HUES48 (cell line): ENCODE measurements around the gene PSMA5.
A peak's percentile ranks its signal among the peaks of the same experiment; 100 is the strongest.
"Not testable (repeated sequence)": the region's sequence is repeated elsewhere in the genome, so short reads cannot be mapped to it uniquely, and the experiment has no call there.

Experiments used
- H3K27ac ChIP-seq: one replicate; pipeline ENCODE4 v1.7.0; 2013; ENCODE audit warnings: low read depth, low read length, inconsistent platforms
- H3K27me3 ChIP-seq: 2 replicates; pipeline ENCODE4 v1.6.1; 2013; ENCODE audit warnings: mild to moderate bottlenecking, low read length; ENCODE audit not compliant: control insufficient read depth, insufficient read depth
- H3K36me3 ChIP-seq: 2 replicates; pipeline ENCODE4 v1.6.1; 2013; ENCODE audit warnings: low read length; ENCODE audit not compliant: control insufficient read depth, insufficient read depth
- H3K4me1 ChIP-seq: 2 replicates; pipeline ENCODE4 v1.6.1; 2013; ENCODE audit warnings: mild to moderate bottlenecking, low read length; ENCODE audit not compliant: control insufficient read depth, insufficient read depth
- H3K4me3 ChIP-seq: 2 replicates; pipeline ENCODE4 v1.5.1; 2013; ENCODE audit warnings: mild to moderate bottlenecking, low read depth, low read length
- H3K9ac ChIP-seq: 2 replicates; pipeline ENCODE4 v1.6.1; 2013; ENCODE audit warnings: mild to moderate bottlenecking, low read depth, low read length, moderate library complexity
- H3K9me3 ChIP-seq: 2 replicates; pipeline ENCODE4 v1.6.1; 2013; ENCODE audit warnings: low read length; ENCODE audit not compliant: control insufficient read depth, insufficient read depth

Gene PSMA5

GRCh38 chr1:109426281-109427170, at the start of gene PSMA5:
TSS of gene PSMA5 (minus strand) at chr1:109426448. CDS start at chr1:109426330, 118 bp downstream.
- Histone ChIP-seq H3K27me3 (no peaks in the 10 kb centered on the region), H3K36me3 (peaks cover 13% of the 10 kb centered on the region), H3K9me3 (no peaks in the 10 kb centered on the region), H3K4me1 (peaks cover 10% of the 10 kb centered on the region; the same call in 1 of the 2 replicates), H3K4me3 (peak within 1 kb of the TSS; percentile 97), H3K9ac (peak within 1 kb of the TSS; percentile 73), H3K27ac (peak within 1 kb of the TSS; percentile 95)

- H3K4me1 ChIP-seq = no peaks in the 10 kb centered on the region
- 0 out of 2 replicates have a peak, but pooled peaks cover 3% of the 10 kb centered on the region for H3K27me3 ChIP-seq
These were observed 49.0 kb upstream of the PSMA5 start for GRCh38 chr1:109475261-109475660.

GRCh38 chr1:109474697-109475096, 48.4 kb upstream of the PSMA5 start:
- no peaks in the 10 kb centered on the region for H3K4me1 ChIP-seq
- no peaks in the 10 kb centered on the region for H3K9me3 ChIP-seq
- no peak overlapping the region for H3K27ac ChIP-seq
- no peaks in the 10 kb centered on the region for H3K36me3 ChIP-seq
- no peak overlapping the region for H3K9ac ChIP-seq
- 0 out of 2 replicates have a peak, but pooled peaks cover 5% of the 10 kb centered on the region for H3K27me3 ChIP-seq
- no peak overlapping the region for H3K4me3 ChIP-seq

More at GRCh38 chr1:109475261-109475660, 49.0 kb upstream of the PSMA5 start:
- Histone ChIP-seq H3K9me3 (no peaks in the 10 kb centered on the region), H3K9ac (no peak overlapping the region), H3K36me3 (no peaks in the 10 kb centered on the region), H3K27ac (no peak overlapping the region), H3K4me3 (no peak overlapping the region)

GRCh38 chr1:109473284-109474057, 47.2 kb upstream of the PSMA5 start:
- H3K27me3 ChIP-seq, H3K4me1 ChIP-seq, H3K27ac ChIP-seq, H3K36me3 ChIP-seq, H3K9ac ChIP-seq, H3K4me3 ChIP-seq, H3K9me3 ChIP-seq: not testable (repeated sequence)

- Histone ChIP-seq H3K36me3 (no peaks in the 10 kb centered on the region), H3K9me3 (no peaks in the 10 kb centered on the region), H3K27me3 (peaks cover 15% of the 10 kb centered on the region), H3K4me1 (peaks cover 11% of the 10 kb centered on the region), H3K9ac (no peak overlapping the region), H3K4me3 (no peak overlapping the region), H3K27ac (no peak overlapping the region)
These were observed 46.5 kb upstream of the PSMA5 start for GRCh38 chr1:109472779-109473178.

- Histone ChIP-seq H3K9me3 (no peaks in the 10 kb centered on the region), H3K4me1 (peaks cover 11% of the 10 kb centered on the region), H3K36me3 (no peaks in the 10 kb centered on the region), H3K27me3 (peaks cover 40% of the 10 kb centered on the region), H3K4me3 (no peak overlapping the region), H3K9ac (no peak overlapping the region), H3K27ac (no peak overlapping the region)
These were observed 44.0 kb upstream of the PSMA5 start for GRCh38 chr1:109470245-109470644.

- Histone ChIP-seq H3K27me3 (peaks cover 53% of the 10 kb centered on the region), H3K4me3 (no peak overlapping the region), H3K4me1 (peaks cover 11% of the 10 kb centered on the region), H3K9ac (no peak overlapping the region), H3K36me3 (no peaks in the 10 kb centered on the region), H3K9me3 (no peaks in the 10 kb centered on the region), H3K27ac (no peak overlapping the region)
These were observed 42.7 kb upstream of the PSMA5 start for GRCh38 chr1:109468903-109469302.

GRCh38 chr1:109468061-109468460, 41.8 kb upstream of the PSMA5 start:
- H3K4me3 ChIP-seq = no peak overlapping the region
- H3K27ac ChIP-seq = no peak overlapping the region
- H3K27me3 ChIP-seq = peaks cover 58% of the 10 kb centered on the region
- H3K9me3 ChIP-seq = no peaks in the 10 kb centered on the region
- no peak overlapping the region for H3K9ac ChIP-seq
- no peaks in the 10 kb centered on the region for H3K36me3 ChIP-seq
- H3K4me1 ChIP-seq = peaks cover 11% of the 10 kb centered on the region

- peaks cover 11% of the 10 kb centered on the region for H3K4me1 ChIP-seq
- no peak overlapping the region for H3K9ac ChIP-seq
- H3K36me3 ChIP-seq = no peaks in the 10 kb centered on the region
- H3K9me3 ChIP-seq = no peaks in the 10 kb centered on the region
- peaks cover 62% of the 10 kb centered on the region for H3K27me3 ChIP-seq
- no peak overlapping the region for H3K27ac ChIP-seq
- peak overlapping the region; percentile 59 for H3K4me3 ChIP-seq
These were observed 41.1 kb upstream of the PSMA5 start for GRCh38 chr1:109467301-109467777.

GRCh38 chr1:109466452-109467300, 40.4 kb upstream of the PSMA5 start, which contains the start of gene SYPL2:
TSS of gene SYPL2 (plus strand) at chr1:109466546. CDS start at chr1:109466844, 298 bp downstream.
- H3K9me3 ChIP-seq = no peaks in the 10 kb centered on the region
- H3K9ac ChIP-seq = no peak within 1 kb of the TSS; the same call in 1 of the 2 replicates
- H3K36me3 ChIP-seq = no peaks in the 10 kb centered on the region
- peaks cover 11% of the 10 kb centered on the region for H3K4me1 ChIP-seq
- H3K4me3 ChIP-seq = peak within 1 kb of the TSS; percentile 59
- H3K27me3 ChIP-seq = peaks cover 62% of the 10 kb centered on the region
- no peak within 1 kb of the TSS for H3K27ac ChIP-seq
